22Rv1 (cell line): ENCODE results near the gene AK2.

ENCODE experiments used
- CTCF ChIP-seq: fragments of 450-650 bp; IDR thresholded peaks from 2 replicates; pipeline ENCODE4 v1.5.1; 2017; ENCODE audit warnings: mild to moderate bottlenecking
- ZFX ChIP-seq: fragments of 450-650 bp; IDR thresholded peaks from 2 replicates; pipeline ENCODE4 v1.6.1; 2017; ENCODE audit warnings: antibody characterized with exemption, borderline replicate concordance

DNA sequence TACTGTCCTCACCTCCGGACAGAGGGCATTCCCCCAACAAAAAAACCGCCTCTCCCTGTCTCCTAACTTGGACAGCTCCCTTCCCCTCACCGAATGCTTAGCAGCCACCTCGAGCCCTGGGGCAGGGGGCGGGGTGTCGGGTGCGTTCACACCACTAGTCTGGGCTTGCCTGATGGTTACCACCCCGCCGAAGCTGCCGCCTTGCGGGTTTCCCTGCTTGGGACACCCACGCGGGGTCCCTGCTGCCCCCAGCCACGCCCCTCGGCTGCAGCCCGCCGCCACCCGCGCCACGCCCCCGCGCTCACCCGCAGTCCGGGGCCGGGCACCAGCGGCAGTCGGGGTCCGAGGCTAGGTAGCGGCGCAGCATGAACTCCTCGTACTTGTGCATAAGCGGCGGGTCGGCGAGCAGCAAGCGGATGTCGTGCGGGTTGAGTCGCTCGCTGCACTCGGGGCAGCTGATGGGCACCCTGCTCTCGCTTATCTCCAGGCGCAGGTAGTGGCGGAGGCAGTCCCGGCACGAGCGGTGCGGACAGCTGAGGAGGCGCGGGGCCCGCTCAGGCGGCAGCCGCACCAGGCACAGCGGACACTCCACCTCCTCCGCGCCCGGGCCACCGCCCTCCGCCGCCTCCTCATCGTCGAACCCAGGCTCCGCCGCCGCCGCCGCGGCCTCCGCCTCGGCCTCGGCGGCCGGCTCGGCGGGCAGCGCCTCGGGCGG, 72.8 kb downstream of the AK2 start:
- TF ChIP-seq CTCF, result no peak
- TF ChIP-seq ZFX, result no peak
